Embryonic facial prominence (tissue), 1 donor: ENCODE data around the gene PDGFRB.
"Not testable (repeated sequence)": the region's sequence is repeated elsewhere in the genome, so short reads cannot be mapped to it uniquely, and the experiment has no call there.

Experiments used
- DNase-seq: peaks from one replicate; pipeline ENCODE4 v3.0.0-alpha.2; 2016; ENCODE audit errors: extremely low spot score

Gene PDGFRB

GRCh38 chr5:150084754-150085153, 70.9 kb downstream of the PDGFRB start:
- not testable (repeated sequence) for DNase-seq

- no peak for DNase-seq
Measured at GRCh38 chr5:150082889-150083288, 72.8 kb downstream of the PDGFRB start.

DNA sequence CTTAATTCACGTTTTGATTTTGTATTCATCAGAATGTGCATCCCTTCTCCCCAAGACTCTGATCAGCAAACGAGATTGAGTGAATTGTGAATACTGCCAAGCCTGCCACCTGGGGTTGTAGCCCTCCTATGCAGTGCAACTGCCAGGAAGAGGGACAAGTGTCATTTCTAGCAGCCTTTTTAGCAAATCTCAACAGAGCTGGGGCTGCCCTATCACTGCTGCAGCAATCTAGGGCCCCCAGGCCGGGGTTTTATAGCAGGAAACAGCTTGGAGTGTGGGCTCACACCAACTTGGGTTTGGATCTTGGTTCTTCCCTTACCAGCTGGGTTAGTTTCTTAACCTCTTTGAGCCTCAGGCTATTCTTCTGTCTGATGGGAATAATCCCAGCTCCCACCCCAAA, 73.3 kb downstream of the PDGFRB start:
- DNase-seq: no peak

DNA sequence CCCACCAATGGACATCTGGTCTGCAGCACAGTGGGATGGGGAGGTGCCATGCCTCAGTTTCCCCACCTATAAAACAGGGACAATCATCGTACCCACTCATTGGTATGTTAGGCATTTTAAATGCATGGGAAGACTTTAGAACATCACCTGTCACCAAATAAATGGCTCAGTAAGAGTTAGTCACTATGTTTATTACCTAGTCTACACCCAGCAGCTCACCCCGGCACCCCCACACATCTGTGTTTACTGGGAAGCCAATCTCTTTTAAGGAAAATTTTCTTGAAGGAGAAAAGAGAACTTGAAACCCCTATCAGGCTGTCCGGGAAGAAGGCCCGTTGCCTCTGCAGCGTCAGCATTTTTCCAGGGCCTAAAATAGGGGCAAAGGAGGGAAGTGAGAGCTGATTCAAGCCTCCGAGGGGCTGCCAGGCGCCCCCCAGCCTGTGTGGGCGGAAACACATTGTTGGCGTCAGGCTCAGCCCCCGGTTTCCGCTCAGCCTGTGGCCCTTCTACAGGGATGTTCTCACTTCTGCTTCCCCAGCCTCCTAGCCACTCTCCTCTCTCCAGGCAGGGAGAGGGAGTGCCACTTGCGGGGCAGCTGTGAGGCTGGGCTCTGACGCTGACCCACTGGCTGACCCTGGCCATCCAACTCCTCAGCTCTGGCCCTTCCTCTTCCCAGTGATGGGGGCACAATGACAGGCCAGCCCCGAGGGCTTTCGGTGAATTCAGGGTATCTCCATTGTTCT, 73.9 kb downstream of the PDGFRB start:
- no peak for DNase-seq

GRCh38 chr5:150080696-150081435, 74.8 kb downstream of the PDGFRB start:
- no peak for DNase-seq

- DNase-seq: no peak
Measured at GRCh38 chr5:150079909-150080461, 75.7 kb downstream of the PDGFRB start.

GRCh38 chr5:150078802-150079689, 76.6 kb downstream of the PDGFRB start:
- DNase-seq: no peak

DNA sequence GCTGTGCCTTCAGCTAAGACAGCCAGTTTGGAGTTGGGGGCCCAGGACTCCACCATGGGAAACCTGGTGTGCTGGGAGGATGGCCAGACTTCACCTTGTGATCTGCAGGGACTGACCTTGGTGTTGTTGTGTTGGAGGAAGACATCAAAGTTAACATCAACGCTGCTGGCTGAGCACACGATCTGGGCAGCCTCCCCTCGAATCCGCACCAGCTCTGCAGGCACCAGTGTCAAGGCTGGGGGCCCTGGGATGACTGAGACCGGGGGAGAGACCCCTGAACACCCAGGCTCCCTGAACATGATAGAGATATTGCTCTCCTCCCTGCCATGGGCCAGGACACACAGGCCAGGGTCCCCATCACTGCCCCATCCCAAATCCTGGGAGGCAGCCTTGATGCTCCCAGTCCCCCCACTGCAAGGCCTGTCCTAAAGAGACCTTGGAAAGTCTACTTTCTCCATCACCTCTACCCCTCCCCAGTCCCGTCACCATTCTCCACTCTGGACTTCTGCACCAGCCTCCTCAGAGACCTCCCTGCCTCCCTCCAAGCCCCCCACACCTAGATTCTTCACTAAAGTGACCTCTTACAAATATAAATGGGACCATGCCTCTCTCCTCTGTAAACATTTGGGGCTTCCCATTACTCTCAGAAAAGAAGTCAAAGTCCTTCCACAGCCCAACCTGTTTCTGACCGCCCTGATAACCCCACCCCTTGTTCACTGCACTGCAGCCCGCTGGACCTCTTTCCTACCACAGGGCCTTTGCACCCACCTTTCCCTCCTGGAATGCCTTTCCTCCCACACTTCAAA, 77.4 kb downstream of the PDGFRB start:
- DNase-seq: no peak

GRCh38 chr5:150077060-150077459, 78.6 kb downstream of the PDGFRB start:
- no peak for DNase-seq

DNA sequence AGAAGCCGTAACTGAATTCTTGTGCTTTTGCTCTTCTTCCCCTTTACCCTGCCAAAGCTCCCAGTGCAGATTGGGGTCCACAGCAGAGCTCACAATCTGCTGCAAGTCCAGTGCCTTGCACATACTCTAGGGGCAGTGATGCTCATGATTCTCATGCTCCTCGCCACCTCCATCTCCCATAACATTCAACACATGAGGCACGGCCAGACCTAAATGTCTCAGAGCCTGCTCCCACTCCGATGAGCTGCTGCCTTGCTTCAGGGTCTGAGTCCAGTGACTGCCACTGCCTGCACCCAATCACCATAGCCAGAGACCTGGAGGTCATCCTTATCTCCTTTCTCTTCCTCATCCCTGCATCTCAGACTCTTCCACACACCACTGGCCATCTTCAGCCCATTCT, 79.8 kb downstream of the PDGFRB start:
- no peak for DNase-seq

DNA sequence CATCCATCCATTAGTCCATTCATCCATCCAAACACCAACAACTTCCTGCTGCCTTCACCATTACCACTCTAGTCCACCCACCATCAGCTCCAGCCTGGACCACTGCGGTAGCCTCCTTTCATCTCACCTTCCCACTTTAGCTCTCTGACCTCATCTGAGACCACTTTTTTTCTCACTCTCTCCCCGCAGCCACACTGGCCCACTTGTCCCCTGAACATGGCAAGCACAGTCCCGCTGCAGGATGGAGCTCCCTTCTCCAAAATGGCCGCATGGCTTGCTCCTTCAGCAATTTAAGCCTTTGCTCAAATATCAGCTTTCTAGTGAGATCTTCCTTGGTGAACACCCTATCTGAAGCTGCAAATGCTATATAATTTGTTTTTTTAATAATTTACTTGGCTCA, 80.4 kb downstream of the PDGFRB start:
- no peak for DNase-seq

DNA sequence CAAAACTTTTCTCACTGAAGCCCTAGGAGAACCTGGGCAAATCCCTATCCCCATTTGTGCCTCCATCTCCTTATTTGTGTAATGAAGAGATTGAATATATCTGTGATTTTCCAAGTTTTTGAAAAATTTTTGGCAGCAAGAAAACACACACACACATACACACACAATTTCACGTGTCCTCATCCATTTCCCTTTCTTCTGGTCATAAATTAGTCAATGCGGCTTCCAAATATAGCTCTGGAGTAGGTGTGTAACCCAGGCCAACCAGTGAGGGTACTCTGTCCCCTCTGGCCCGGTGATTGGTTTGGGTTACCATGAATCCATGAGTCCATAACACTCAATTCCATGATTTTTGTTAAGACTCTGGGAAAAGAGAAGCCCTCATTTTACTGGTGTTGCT, 82.0 kb downstream of the PDGFRB start:
- DNase-seq: no peak

DNA sequence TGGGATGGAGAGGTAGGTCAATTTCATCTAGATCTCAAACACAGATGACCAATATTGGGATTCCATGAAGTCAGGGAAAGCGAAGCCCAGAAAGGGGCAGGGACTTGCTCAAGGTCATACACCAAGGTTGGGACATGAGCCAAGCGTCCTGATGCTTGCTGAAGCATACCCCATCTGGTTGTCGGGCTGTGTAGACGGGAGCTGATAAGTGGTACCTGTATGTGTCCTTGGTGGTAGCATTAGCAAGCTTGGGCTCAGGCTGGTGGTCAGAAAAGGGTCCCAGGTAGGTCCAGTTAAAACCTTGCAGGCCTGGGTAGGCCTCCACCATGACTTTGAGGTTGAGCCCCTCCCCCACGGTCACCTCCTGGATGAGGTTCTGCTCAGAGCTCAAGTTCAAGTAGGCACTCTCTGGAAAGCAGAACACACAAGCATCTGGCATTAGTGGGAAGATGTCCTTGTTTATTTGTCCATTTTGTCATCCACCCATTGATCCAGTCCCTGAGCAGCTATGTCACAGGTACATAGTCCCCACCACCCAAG, 82.5 kb downstream of the PDGFRB start:
- DNase-seq: no peak

- DNase-seq: no peak
Measured at GRCh38 chr5:150070821-150071220, 84.8 kb downstream of the PDGFRB start.

GRCh38 chr5:150069672-150070627, 85.7 kb downstream of the PDGFRB start:
- DNase-seq: no peak

DNA sequence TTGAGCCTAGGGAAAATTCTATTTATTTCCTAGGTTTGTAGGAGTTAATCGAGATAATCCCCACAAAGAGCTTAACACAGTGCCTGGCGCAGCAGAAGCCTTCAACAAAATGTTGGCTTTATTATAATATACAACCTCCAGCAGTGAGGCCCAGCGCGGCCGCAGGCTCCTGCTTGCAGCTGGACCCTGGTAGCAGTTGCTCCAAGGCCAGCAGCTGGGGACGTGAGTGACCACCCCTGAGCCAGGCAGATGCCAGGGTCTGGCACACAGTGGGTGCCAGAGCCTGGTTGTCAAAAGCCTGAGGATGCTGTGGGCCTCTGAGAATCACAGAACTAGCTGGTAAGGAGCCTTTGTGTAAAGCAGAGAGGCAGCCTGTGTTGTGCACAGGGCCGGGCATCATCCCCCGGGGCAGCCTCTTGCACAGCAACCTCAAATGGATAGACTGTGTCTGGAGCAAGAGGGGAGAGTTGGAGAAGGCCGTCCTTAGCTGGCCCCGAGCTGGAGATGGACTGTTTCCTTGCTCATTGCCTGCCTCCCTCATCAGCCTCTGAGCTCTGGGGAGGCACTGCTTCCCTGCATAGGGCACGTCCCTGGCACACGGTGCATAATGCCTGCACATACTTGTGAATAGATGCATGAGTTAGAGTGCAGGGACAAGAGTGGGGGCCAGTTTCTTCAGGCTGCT, 86.5 kb downstream of the PDGFRB start:
- DNase-seq: no peak

- no peak for DNase-seq
Measured at GRCh38 chr5:150068472-150068871, 87.2 kb downstream of the PDGFRB start.

GRCh38 chr5:150068071-150068470, 87.6 kb downstream of the PDGFRB start:
- no peak for DNase-seq

- DNase-seq: no peak
Measured at GRCh38 chr5:150067405-150067960, 88.2 kb downstream of the PDGFRB start.
